ENCODE results near the gene SALL4.

SALL4 gene

DNA sequence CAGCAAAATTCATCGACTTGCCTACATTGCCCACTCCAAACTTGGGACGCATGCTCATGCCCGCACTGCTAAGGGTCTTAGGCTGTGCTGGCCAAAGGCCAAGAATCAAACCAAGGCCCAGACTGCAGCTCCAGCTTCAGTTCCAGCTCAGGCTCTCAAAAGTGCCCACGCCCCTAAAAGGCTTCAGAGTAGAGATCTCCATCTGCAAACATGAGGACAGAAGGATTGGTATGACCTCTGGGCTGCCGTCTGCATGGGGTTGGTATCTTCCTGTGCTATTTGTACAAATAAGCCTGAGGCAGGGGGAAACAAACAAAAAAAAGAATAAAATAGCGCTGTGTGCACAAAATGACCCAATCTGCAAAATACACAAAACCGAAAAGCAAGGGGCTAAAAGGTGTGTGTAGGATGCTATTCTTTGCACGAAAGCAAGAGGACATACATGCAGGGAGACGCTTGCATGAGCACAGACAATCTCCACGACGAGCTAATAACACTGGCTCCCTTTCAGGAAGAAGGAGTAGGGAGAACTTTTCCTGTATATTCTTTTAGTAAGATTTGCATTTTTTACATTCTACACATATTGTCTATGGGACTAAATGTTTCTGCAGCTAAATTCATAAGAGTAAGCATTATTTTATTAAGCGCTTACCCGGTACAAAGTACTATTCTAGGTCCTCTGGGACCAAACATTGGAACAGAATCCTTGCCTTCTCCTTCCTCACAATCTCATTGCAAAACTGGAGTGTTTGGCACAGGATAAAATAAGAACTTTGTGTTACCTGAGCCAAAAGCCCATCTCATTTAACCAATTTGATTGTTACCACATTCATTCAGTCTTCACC, 67.2 kb downstream of the SALL4 start:
- no peak for DNase-seq

DNA sequence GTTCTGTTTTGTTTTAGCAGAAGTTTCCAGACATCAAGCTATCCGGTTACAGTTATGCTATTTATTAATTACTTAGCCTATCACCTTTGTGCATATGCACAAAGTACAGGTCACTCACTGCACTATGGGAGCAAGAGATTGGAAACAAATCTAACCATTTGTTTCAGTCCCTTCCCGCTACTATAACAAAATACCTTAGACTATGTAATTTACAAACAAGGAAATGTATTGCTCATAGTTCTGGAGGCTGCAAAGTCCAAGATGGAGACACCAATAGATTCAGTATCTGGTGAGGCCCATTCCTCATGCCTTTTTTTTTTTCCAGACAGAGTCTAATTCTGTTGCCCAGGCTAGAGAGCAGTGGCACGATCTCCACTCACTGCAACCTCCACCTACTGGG, 69.3 kb downstream of the SALL4 start:
- DNase-seq: no peak

Measured in activated gamma-delta T cell (primary cell).